HepG2 (cell line): Measurements from ENCODE around the gene VSNL1. TPM values are rescaled to one million over a fixed set of nuclear protein-coding genes. Genes with fewer than 3 reads are reported as not detected.
A peak's percentile ranks its signal among the peaks of the same experiment; 100 is the strongest.

Source experiments
- MAX ChIP-seq: IDR thresholded peaks from 2 replicates; pipeline ENCODE4 v1.6.1; 2012; ENCODE audit warnings: inconsistent platforms
- MEF2D ChIP-seq: sonication (generic); formaldehyde crosslinking; IDR thresholded peaks from 2 replicates; pipeline ENCODE4 v1.5.1; 2020; ENCODE audit warnings: mild to moderate bottlenecking, missing genetic modification reagents
- PCBP1 ChIP-seq: fragments of 200-400 bp; formaldehyde crosslinking; IDR thresholded peaks from 2 replicates; pipeline ENCODE4 v1.6.1; 2017; ENCODE audit warnings: mild to moderate bottlenecking, low read depth, low read length, borderline replicate concordance
- PRPF4 ChIP-seq: fragments of 200-400 bp; formaldehyde crosslinking; IDR thresholded peaks from 2 replicates; pipeline ENCODE4 v1.6.1; 2016; ENCODE audit warnings: low read length, low read depth; ENCODE audit not compliant: poor library complexity, severe bottlenecking
- RELA ChIP-seq: sonication (generic); formaldehyde crosslinking; IDR thresholded peaks from 2 replicates; pipeline ENCODE4 v1.4.0; 2020; ENCODE audit warnings: missing genetic modification reagents
- WIZ ChIP-seq: sonication (generic); formaldehyde crosslinking; IDR thresholded peaks from 2 replicates; pipeline ENCODE4 v1.5.1; 2020; ENCODE audit warnings: mild to moderate bottlenecking, missing genetic modification reagents
- YEATS2 ChIP-seq: sonication (generic); formaldehyde crosslinking; IDR thresholded peaks from 2 replicates; pipeline ENCODE4 v1.4.0; 2020; ENCODE audit warnings: missing genetic modification reagents, borderline replicate concordance
- ZC3H13 ChIP-seq: sonication (generic); formaldehyde crosslinking; IDR thresholded peaks from 2 replicates; pipeline ENCODE4 v1.8.1; 2023; ENCODE audit warnings: mild to moderate bottlenecking, missing genetic modification reagents, moderate library complexity
- ZFP91 ChIP-seq: sonication (generic); formaldehyde crosslinking; IDR thresholded peaks from 2 replicates; pipeline ENCODE4 v1.9.0; 2022; ENCODE audit warnings: missing genetic modification reagents, mild to moderate bottlenecking, borderline replicate concordance
- ZNF230 ChIP-seq: sonication (generic); formaldehyde crosslinking; IDR thresholded peaks from 2 replicates; pipeline ENCODE4 v1.4.0; 2020; ENCODE audit warnings: mild to moderate bottlenecking, missing genetic modification reagents
- ZNF335 ChIP-seq: sonication (generic); formaldehyde crosslinking; IDR thresholded peaks from 2 replicates; pipeline ENCODE4 v1.4.0; 2020; ENCODE audit warnings: missing genetic modification reagents
- ZNF451 ChIP-seq: sonication (generic); formaldehyde crosslinking; IDR thresholded peaks from 2 replicates; pipeline ENCODE4 v1.5.0; 2020; ENCODE audit warnings: mild to moderate bottlenecking, missing genetic modification reagents
- ZNF639 ChIP-seq: conservative IDR thresholded peaks from 2 replicates; pipeline ENCODE4 v1.6.1; 2018; ENCODE audit warnings: missing genetic modification reagents
- ZNF776 ChIP-seq: sonication (generic); formaldehyde crosslinking; IDR thresholded peaks from 2 replicates; pipeline ENCODE4 v1.4.0; 2020; ENCODE audit warnings: mild to moderate bottlenecking, missing genetic modification reagents
- ZNF883 ChIP-seq: sonication (generic); formaldehyde crosslinking; IDR thresholded peaks from 2 replicates; pipeline ENCODE4 v1.5.1; 2020; ENCODE audit warnings: mild to moderate bottlenecking, missing genetic modification reagents; ENCODE audit errors: not compliant biosample characterization
- polyA plus RNA-seq, 8 experiments: library from polyadenylated mRNA; depleted of rRNA in 3 of 8; stranded (reverse) in 7 of 8; unstranded in 1 of 8; fragments of >200 nt; fragmentation: Illumina TruSeq in 4 of 8; extraction: Trizol in 4 of 8; gene quantifications; 2 replicates each; pipeline versions ENCODE4 v1.2.1 to v1.2.3, GENCODE V29; 2011 to 2016; ENCODE audit warnings: low read depth in 4 of 8, missing spikeins in 1 of 8, mixed read lengths in 1 of 8; ENCODE audit not compliant: insufficient read depth in 1 of 8
- total RNA-seq, 5 experiments: library from RNA; depleted of rRNA; stranded (reverse); fragments of >200 nt; fragmentation: Illumina TruSeq; extraction: Trizol; gene quantifications; 2 replicates each; pipeline ENCODE4 v1.2.3, GENCODE V29; 2016; ENCODE audit warnings: low read depth in 1 of 5
- TF ChIP-seq, protein P1 (sequence below): sonication (generic); formaldehyde crosslinking; IDR thresholded peaks from 2 replicates; pipeline ENCODE4 v1.4.0; 2020; ENCODE audit warnings: missing genetic modification reagents
- TF ChIP-seq, protein P2 (sequence below): IDR thresholded peaks from 2 replicates; pipeline ENCODE4 v1.6.1; 2016
- TF ChIP-seq, protein P3 (sequence below): IDR thresholded peaks from 2 replicates; pipeline ENCODE4 v1.6.1; 2012; ENCODE audit warnings: low read depth, low read length, improper control_type of control experiment
- TF ChIP-seq, protein P4 (sequence below): sonication (generic); formaldehyde crosslinking; IDR thresholded peaks from 2 replicates; pipeline ENCODE4 v1.5.1; 2020; ENCODE audit warnings: missing genetic modification reagents, mild to moderate bottlenecking, borderline replicate concordance

Gene VSNL1
- total and polyA plus RNA-seq, 2 of the 13 experiments (the other 11 are each of a cell fraction or from before 2014, with no cell fraction given), result 63.2 to 95.9 TPM

- TF ChIP-seq, protein P1, sequence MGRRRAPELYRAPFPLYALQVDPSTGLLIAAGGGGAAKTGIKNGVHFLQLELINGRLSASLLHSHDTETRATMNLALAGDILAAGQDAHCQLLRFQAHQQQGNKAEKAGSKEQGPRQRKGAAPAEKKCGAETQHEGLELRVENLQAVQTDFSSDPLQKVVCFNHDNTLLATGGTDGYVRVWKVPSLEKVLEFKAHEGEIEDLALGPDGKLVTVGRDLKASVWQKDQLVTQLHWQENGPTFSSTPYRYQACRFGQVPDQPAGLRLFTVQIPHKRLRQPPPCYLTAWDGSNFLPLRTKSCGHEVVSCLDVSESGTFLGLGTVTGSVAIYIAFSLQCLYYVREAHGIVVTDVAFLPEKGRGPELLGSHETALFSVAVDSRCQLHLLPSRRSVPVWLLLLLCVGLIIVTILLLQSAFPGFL (CRISPR knock-in tag), result peak; percentile 88; the same call in 1 of the 2 replicates
- TF ChIP-seq ZNF639 (CRISPR knock-in tag) (peak; percentile 93; the same call in 1 of the 2 replicates), MAX (peak; percentile 93), ZNF883 (peak; percentile 75), PCBP1 (peak; percentile 16; the same call in 1 of the 2 replicates), WIZ (peak; percentile 40; the same call in 1 of the 2 replicates), ZNF335 (CRISPR knock-in tag) (peak; percentile 55; the same call in 1 of the 2 replicates), ZNF776 (CRISPR knock-in tag) (no peak; the same call in 1 of the 2 replicates), RELA (CRISPR knock-in tag) (0 out of 2 replicates have a peak, but pooled peaks have one; percentile 42), ZNF230 (CRISPR knock-in tag) (peak; percentile 73; the same call in 1 of the 2 replicates), ZFP91 (CRISPR knock-in tag) (peak; percentile 93), ZNF451 (CRISPR knock-in tag) (no peak), ZC3H13 (peak; percentile 96), PRPF4 (no peak), YEATS2 (peak; percentile 73), MEF2D (CRISPR knock-in tag) (no peak)
- TF ChIP-seq, protein P2, sequence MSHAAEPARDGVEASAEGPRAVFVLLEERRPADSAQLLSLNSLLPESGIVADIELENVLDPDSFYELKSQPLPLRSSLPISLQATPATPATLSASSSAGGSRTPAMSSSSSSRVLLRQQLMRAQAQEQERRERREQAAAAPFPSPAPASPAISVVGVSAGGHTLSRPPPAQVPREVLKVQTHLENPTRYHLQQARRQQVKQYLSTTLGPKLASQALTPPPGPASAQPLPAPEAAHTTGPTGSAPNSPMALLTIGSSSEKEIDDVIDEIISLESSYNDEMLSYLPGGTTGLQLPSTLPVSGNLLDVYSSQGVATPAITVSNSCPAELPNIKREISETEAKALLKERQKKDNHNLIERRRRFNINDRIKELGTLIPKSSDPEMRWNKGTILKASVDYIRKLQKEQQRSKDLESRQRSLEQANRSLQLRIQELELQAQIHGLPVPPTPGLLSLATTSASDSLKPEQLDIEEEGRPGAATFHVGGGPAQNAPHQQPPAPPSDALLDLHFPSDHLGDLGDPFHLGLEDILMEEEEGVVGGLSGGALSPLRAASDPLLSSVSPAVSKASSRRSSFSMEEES (CRISPR knock-in tag), result peak; percentile 37
- TF ChIP-seq, protein P3, sequence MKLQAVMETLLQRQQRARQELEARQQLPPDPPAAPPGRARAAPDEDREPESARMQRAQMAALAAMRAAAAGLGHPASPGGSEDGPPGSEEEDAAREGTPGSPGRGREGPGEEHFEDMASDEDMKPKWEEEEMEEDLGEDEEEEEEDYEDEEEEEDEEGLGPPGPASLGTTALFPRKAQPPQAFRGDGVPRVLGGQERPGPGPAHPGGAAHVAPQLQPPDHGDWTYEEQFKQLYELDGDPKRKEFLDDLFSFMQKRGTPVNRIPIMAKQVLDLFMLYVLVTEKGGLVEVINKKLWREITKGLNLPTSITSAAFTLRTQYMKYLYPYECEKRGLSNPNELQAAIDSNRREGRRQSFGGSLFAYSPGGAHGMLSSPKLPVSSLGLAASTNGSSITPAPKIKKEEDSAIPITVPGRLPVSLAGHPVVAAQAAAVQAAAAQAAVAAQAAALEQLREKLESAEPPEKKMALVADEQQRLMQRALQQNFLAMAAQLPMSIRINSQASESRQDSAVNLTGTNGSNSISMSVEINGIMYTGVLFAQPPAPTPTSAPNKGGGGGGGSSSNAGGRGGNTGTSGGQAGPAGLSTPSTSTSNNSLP, result no peak
- TF ChIP-seq, protein P4, sequence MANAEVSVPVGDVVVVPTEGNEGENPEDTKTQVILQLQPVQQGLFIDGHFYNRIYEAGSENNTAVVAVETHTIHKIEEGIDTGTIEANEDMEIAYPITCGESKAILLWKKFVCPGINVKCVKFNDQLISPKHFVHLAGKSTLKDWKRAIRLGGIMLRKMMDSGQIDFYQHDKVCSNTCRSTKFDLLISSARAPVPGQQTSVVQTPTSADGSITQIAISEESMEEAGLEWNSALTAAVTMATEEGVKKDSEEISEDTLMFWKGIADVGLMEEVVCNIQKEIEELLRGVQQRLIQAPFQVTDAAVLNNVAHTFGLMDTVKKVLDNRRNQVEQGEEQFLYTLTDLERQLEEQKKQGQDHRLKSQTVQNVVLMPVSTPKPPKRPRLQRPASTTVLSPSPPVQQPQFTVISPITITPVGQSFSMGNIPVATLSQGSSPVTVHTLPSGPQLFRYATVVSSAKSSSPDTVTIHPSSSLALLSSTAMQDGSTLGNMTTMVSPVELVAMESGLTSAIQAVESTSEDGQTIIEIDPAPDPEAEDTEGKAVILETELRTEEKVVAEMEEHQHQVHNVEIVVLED (CRISPR knock-in tag), result peak; percentile 76
Observed at GRCh38 chr2:17538844-17539554, 1.5 kb upstream of the VSNL1 start (continued).
